G401 (cell line): Measurements from ENCODE around the gene PLIN1. TPM values are rescaled to one million over a fixed set of nuclear protein-coding genes. Genes with fewer than 3 reads are reported as not detected.
"Not testable (repeated sequence)": the region's sequence is repeated elsewhere in the genome, so short reads cannot be mapped to it uniquely, and the experiment has no call there.

ENCODE experiments used
- DNase-seq: peaks from one replicate; pipeline ENCODE4 v3.0.0-alpha.2; 2015; ENCODE audit warnings: low spot score
- in situ Hi-C: cut with HindIII; loops from 2 replicates; pipeline ENCODE4 v1.10.0; 2016; ENCODE audit warnings: low sequenced_read_pairs, mixed read lengths
- total RNA-seq: library from RNA; depleted of rRNA; stranded (reverse); fragments of >200 nt; shearing (Covaris generic); gene quantifications from 2 replicates; pipeline ENCODE4 v1.2.3, GENCODE V29; 2014; rRNA removed

PLIN1 gene, protein sequence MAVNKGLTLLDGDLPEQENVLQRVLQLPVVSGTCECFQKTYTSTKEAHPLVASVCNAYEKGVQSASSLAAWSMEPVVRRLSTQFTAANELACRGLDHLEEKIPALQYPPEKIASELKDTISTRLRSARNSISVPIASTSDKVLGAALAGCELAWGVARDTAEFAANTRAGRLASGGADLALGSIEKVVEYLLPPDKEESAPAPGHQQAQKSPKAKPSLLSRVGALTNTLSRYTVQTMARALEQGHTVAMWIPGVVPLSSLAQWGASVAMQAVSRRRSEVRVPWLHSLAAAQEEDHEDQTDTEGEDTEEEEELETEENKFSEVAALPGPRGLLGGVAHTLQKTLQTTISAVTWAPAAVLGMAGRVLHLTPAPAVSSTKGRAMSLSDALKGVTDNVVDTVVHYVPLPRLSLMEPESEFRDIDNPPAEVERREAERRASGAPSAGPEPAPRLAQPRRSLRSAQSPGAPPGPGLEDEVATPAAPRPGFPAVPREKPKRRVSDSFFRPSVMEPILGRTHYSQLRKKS
- total RNA-seq, result 0.07 TPM in 1 of 2 replicates, not detected in the other

- in situ Hi-C loops, result no loop called here
- DNase-seq, result no peak
Measured at GRCh38 chr15:89679212-89679611, at the start of gene PLIN1. Gene PLIN1 (minus strand): TSS chr15:89679367. CDS start chr15:89677489, 1,878 bp downstream.

DNA sequence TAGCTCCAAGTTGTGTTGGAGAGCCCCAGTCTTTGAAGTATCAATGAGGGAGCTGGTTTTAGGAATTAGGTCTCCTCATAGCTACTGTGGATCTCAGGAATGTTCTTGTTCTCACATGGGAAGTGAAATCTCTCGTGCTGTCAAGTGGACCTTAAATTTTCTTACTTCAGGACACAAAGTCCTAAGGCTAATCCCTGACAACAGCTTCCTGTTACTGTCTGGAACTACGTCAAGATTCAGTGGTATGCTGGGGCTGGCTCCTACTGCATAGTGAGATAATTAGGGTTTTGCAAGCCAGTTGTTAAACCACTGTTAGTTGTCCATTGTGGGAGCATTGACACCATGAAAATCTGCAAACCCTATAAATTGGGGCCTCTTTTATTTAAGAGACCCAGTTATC is 49.1 kb upstream of the PLIN1 start:
- DNase-seq, result no peak
- in situ Hi-C loops, result no loop called here

- no peak for DNase-seq
- in situ Hi-C loops, result no loop called here
Measured at GRCh38 chr15:89725064-89725463, 45.9 kb upstream of the PLIN1 start.

DNA sequence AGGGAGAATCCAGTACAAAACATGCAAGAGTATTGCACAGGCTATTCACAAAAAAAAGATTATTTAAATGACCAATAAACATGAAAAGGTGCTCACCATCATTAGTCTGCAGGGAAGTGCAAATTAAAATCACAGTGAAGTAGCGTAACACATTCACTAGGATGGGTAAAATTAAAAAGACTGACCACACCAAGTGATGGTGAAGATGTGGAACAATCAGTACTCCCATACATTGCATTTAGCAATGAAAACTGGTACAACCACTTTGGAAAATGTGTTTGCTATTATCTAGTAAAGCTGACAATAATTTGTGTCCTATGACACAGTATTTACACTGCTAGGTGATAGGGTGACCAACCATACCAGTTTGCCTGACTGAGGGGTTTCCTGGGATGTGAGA is 45.5 kb upstream of the PLIN1 start:
- DNase-seq, result no peak
- in situ Hi-C loops, result no loop called here

- DNase-seq, result no peak
- in situ Hi-C loops, result no loop called here
Measured at GRCh38 chr15:89723031-89723430, 43.9 kb upstream of the PLIN1 start.

GRCh38 chr15:89714775-89715174 is 35.6 kb upstream of the PLIN1 start:
- no peak for DNase-seq
- in situ Hi-C loops, result no loop called here

DNA sequence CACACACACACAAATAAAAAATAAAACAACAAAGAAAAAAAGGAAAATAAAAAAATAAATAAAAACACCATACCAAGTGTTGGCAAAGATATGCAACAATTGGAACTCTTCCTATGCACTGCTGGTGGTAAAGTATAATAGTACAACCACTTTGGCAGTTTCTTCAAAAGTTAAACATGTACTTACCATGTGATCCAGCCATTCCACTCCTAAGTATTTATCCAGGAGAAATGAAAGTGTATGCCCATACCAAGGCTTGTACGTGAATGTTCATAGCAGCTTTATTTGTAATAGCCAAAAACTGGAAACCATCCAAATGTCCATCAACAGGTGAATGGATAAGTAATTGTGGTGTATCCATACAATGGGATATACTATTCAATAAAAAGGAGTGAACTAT is 28.4 kb upstream of the PLIN1 start:
- DNase-seq, result no peak
- in situ Hi-C loops, result no loop called here

DNA sequence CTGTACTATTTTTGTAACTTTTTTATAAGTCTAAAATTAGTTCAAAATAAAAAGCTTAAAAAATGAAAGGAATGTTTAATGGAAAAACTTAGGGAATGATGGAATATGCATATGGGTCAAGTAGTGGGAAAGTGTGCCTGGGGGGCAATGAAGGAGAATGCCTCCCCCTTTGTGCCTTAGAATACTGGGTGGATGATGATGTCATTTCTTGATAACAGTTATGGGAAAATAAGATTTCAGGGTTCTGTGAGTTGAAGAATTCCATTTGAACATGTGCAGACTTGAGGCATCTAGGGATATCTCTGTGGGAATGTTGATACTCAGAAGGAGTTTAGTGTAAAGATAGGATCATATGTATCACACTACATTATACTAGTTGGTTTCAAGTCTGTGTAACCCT is 25.2 kb upstream of the PLIN1 start:
- no peak for DNase-seq
- in situ Hi-C loops, result no loop called here

DNA sequence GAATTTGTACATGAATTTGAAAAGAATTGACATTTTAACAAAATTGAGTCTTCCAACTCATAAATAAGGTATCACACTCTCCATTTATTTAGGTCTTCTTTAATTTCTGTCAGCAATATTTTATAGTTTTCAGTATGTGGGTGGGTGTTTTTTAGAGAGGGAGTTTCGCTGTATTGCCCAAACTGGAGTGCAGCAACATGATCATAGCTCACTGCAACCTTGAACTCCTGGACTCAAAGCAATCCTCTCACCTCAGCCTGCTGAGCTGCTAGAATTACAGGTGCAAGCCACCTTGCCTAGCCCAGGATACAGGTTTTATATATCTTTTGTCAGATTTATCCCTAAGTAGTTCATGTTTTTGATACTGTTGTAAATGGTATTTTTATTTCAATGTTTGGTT is 16.0 kb upstream of the PLIN1 start:
- in situ Hi-C loops, result no loop called here
- no peak for DNase-seq

DNA sequence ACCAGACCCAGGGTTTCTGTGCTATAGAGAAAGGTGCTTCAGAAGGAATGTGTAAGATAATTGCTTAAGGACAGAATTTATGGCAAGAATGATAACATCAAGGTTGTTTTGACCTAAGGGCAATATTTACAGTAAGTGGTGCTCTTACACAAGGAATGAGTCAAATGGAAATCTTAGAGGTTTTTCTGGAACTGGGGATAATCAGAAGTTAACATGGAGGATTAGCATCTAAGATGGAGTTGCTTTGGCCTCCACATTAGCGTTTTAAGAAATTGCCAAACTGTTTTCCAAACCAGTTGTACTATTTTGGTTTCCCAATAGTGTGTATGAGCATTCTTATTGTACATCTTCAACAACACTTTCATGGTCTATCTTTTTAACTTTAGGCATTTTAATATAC is 14.5 kb upstream of the PLIN1 start:
- no peak for DNase-seq
- in situ Hi-C loops, result no loop called here

- no peak for DNase-seq
- in situ Hi-C loops, result no loop called here
Measured at GRCh38 chr15:89693091-89693490, 13.9 kb upstream of the PLIN1 start.

GRCh38 chr15:89690276-89691218 is 11.4 kb upstream of the PLIN1 start, which contains the start of the genes PEX11A and WDR93:
Gene PEX11A (minus strand): TSS chr15:89690754. CDS start chr15:89690632, 122 bp downstream.
Gene WDR93 (plus strand): TSS chr15:89690811. CDS start chr15:89701747, 10,936 bp downstream.
- DNase-seq, result peak; percentile 76

DNA sequence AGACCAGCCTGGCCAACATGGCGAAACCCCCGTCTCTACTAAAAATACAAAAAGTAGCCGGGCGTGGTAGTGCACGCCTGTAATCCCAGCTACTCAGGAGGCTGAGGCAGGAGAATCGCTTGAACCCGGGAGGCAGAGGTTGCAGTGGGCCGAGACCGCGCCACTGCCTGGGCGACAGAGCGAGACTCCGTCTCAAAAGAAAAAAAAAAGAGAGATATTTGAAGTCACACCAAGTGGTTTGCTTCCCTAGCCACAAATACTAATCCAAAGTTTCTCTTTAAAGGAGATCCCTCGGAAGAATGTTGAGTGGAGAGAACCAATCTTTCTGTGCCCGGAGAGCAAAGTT is 10.7 kb upstream of the PLIN1 start:
- DNase-seq, in situ Hi-C loops: not testable (repeated sequence)

More at GRCh38 chr15:89690276-89691218, 11.4 kb upstream of the PLIN1 start, which contains the start of the genes PEX11A and WDR93:
- in situ Hi-C loops, result no loop called here

DNA sequence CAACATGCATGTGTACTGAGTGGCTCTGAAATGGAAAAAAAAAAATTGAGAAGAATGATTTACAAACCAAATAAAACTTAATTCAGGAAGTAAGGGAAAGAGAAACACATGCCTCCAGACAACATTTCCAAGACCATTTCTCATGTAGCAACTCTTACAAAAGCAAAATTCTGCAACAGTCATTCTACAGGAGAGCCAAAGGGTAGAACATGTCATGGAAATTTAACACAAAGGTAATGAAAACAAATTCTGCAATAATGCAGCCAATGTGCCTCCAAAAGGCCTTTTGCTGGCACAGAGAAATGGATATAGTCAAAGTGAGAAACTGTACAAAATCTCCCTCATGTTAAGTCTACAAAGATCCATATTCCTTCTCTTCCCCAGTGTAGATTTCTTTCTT is 7.4 kb upstream of the PLIN1 start:
- no peak for DNase-seq
- in situ Hi-C loops, result no loop called here

DNA sequence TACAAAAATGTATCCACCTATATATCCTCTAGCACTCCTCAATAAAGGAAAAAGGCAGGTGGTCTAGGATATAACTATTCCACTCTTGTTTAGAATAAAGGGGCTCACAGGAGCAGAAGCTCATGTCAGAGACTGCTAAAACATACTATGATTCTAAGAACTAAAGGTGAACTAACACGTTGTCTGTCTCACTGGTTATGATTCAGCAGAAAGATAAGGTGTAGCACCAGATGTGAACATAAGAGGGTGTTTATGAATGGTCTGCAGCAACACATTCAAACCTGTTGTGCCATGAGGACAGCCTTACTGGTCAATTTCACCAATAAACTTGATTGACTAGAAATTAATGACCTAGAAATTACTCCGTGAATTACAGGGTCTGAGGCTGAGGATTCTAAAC is 6.8 kb upstream of the PLIN1 start:
- no peak for DNase-seq
- in situ Hi-C loops, result no loop called here

DNA sequence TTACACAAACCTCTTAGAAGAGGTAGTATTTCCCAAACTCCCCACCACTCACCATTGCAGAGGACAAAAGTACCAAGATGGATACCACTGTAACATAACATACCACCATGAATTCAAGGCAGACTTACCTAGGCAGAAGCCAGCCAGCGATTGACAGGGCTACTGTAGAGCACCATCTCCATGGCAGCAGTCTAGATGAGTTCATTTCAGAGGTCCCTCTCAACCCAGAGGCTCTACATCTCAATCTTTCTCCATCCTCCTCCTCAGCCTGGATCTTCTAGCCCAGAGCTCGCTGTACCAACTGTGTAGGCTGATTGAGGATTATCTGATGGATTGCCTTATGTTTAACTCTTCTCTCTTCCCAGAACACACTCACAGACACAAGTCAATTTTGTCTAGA is 2.0 kb upstream of the PLIN1 start:
- no peak for DNase-seq
- in situ Hi-C loops, result no loop called here

DNA sequence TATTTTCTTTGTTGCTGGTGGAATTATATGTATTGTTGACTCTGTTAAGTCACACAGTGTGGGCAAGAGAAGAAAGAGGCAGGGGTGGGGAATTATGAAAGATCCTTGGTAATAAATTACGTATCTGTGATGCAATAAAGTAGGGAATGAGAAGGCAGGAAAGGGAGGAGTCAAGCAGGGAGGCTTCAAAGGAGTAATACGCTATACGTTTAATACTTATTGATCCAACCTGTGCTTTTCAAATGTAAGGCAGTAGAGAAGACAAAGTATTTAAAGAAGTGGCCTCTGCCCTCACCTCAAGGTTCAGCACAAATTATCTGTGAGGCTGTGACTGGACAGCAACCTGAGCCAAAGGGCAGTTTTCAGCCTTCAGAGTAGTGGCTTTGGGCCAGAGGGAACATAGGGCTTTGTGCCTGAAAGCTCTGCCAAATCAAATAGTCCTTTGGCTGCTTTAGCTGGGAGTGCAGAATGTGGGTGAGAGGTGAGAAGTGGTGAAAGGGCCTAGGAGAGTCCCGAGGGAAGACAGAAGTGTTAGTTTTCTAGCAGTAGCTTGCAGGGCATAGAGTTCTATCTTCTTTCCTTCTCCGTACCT is 1.2 kb upstream of the PLIN1 start:
- peak; percentile 43 for DNase-seq
- in situ Hi-C loops, result no loop called here

DNA sequence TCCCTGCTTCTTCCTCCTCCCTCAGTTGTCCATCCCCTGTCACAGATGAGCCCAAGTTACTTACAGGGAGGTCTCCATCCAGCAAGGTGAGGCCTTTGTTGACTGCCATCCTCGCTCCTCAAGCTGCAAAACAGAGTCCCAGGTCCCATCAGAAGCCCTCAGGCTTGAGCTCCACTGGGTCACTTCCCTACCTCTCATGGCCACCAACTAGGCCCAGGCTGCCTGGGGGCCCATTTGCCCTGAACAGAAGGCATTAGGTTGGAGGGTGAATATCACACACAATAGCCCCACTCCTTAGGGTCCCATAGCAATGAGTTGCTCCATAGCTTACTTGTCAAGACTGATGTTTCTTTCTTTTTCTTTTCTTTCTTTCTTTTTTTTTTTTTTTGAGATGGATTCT is 1.8 kb downstream of the PLIN1 start:
- in situ Hi-C loops, result no loop called here
- DNase-seq, result no peak

GRCh38 chr15:89675606-89676005 is 3.6 kb downstream of the PLIN1 start:
- in situ Hi-C loops, result no loop called here
- no peak for DNase-seq
